ENCODE data around the gene GJC2.

Gene GJC2

GRCh38 chr1:228152918-228153258 is 3.2 kb downstream of the GJC2 start:
- no peak for TF ChIP-seq CTCF (IDR thresholded peaks at IDR 0.05)
- H3K4me3 Mint-ChIP-seq: no peak overlapping the region
- DNase-seq: no peak
- no peaks in the 10 kb centered on the region for H3K36me3 Mint-ChIP-seq (ENCODE audit: low read depth)
- peaks cover 16% of the 10 kb centered on the region for H3K4me1 Mint-ChIP-seq
- no peaks in the 10 kb centered on the region for H3K27me3 Mint-ChIP-seq (ENCODE audit: low read depth, poor library complexity)
- H3K9me3 Mint-ChIP-seq: no peaks in the 10 kb centered on the region
- H3K27ac Mint-ChIP-seq: peak overlapping the region; percentile 48

- Mint-ChIP-seq H3K36me3 (ENCODE audit: low read depth) (no peaks in the 10 kb centered on the region), H3K9me3 (no peaks in the 10 kb centered on the region), H3K4me3 (no peak overlapping the region), H3K27me3 (ENCODE audit: low read depth, poor library complexity) (no peaks in the 10 kb centered on the region), H3K27ac (no peak overlapping the region), H3K4me1 (peaks cover 16% of the 10 kb centered on the region)
- no peak for TF ChIP-seq CTCF (IDR thresholded peaks at IDR 0.05)
- no peak for DNase-seq
These were observed 4.4 kb downstream of the GJC2 start for GRCh38 chr1:228154021-228154669.

- Mint-ChIP-seq H3K4me1 (peaks cover 12% of the 10 kb centered on the region), H3K27ac (no peak overlapping the region), H3K4me3 (no peak overlapping the region), H3K36me3 (ENCODE audit: low read depth) (no peaks in the 10 kb centered on the region), H3K9me3 (no peaks in the 10 kb centered on the region), H3K27me3 (ENCODE audit: low read depth, poor library complexity) (no peaks in the 10 kb centered on the region)
- no peak for DNase-seq
- no peak for TF ChIP-seq CTCF (IDR thresholded peaks at IDR 0.05)
These were observed 5.2 kb downstream of the GJC2 start for GRCh38 chr1:228154670-228155571.

GRCh38 chr1:228155596-228156514 is 6.1 kb downstream of the GJC2 start:
- H3K27me3 Mint-ChIP-seq (ENCODE audit: low read depth, poor library complexity): no peaks in the 10 kb centered on the region
- no peak for TF ChIP-seq CTCF (IDR thresholded peaks at IDR 0.05)
- H3K27ac Mint-ChIP-seq: no peak overlapping the region
- no peaks in the 10 kb centered on the region for H3K36me3 Mint-ChIP-seq (ENCODE audit: low read depth)
- no peak for DNase-seq
- no peaks in the 10 kb centered on the region for H3K9me3 Mint-ChIP-seq
- peaks cover 11% of the 10 kb centered on the region for H3K4me1 Mint-ChIP-seq
- H3K4me3 Mint-ChIP-seq: no peak overlapping the region

- no peak for DNase-seq
- Mint-ChIP-seq H3K36me3 (ENCODE audit: low read depth) (no peaks in the 10 kb centered on the region), H3K4me1 (peaks cover 8% of the 10 kb centered on the region)
These were observed 6.8 kb downstream of the GJC2 start for GRCh38 chr1:228156515-228156881.

More at GRCh38 chr1:228156515-228156881, 6.8 kb downstream of the GJC2 start:
- no peaks in the 10 kb centered on the region for H3K9me3 Mint-ChIP-seq
- H3K4me3 Mint-ChIP-seq: no peak overlapping the region
- no peak overlapping the region for H3K27ac Mint-ChIP-seq
- no peaks in the 10 kb centered on the region for H3K27me3 Mint-ChIP-seq (ENCODE audit: low read depth, poor library complexity)
- TF ChIP-seq CTCF (IDR thresholded peaks at IDR 0.05): no peak

Measured in nephron progenitor cell (in vitro differentiated cells).